Left cardiac atrium (tissue), 2 donors: ENCODE results near the gene PDCD1. TPM values are rescaled to one million over a fixed set of nuclear protein-coding genes. Genes with fewer than 3 reads are reported as not detected.

Source experiments
- total RNA-seq, 2 donors: library from RNA; stranded (reverse); fragmentation: NEBNext Ultra II Directional; extraction: Animal tissue kit (Norgen Biotek cat#: 25700); gene quantifications; one replicate each; pipeline ENCODE4 v1.2.1, GENCODE V29; 2021
- donor health status: DM: no; HTN: yes; CAD: no; lungs with severe emphysema.
- donor health status: DM: yes; HTN: yes; CAD: no.

The PDCD1 gene
- total RNA-seq, 2 donors from 2014 or later: 1.2 to 1.5 TPM

Other genes starting within 250 kb of the PDCD1 start
- 10 to 100 TPM; 73.3 to 74.4 TPM for gene THAP4, start 221.7 kb downstream of the PDCD1 start, total RNA-seq
- gene ATG4B, start 221.2 kb downstream of the PDCD1 start, total RNA-seq: 10 to 100 TPM; 43.0 to 49.4 TPM
- 10 to 100 TPM in 1 of 2 donors, 1 to 10 TPM in 1; 9.8 to 14.3 TPM for gene DTYMK, start 172.1 kb downstream of the PDCD1 start, total RNA-seq
- 10 to 100 TPM; 17.4 to 20.1 TPM for gene ING5, start 156.9 kb downstream of the PDCD1 start, total RNA-seq
- gene D2HGDH, start 124.3 kb downstream of the PDCD1 start, total RNA-seq: 10 to 100 TPM; 14.6 to 16.9 TPM
- under 1 TPM in 1 of 2 donors, not detected in 1; 0.44 TPM for gene GAL3ST2, start 82.1 kb downstream of the PDCD1 start, total RNA-seq
- gene NEU4, start 49.7 kb downstream of the PDCD1 start, total RNA-seq: under 1 TPM; 0.16 to 0.38 TPM
- gene RTP5, start 10.8 kb upstream of the PDCD1 start, total RNA-seq: under 1 TPM in 1 of 2 donors, not detected in 1; 0.12 TPM